GM12874 (cell line): ENCODE results near the gene PACS1.

Source experiments
- TF ChIP-seq, protein P1 (sequence below): IDR thresholded peaks from 2 replicates; pipeline ENCODE4 v1.5.1; 2011; ENCODE audit warnings: low read depth, mild to moderate bottlenecking, control low read depth, low read length, moderate library complexity; ENCODE audit not compliant: insufficient read depth

The PACS1 gene

DNA sequence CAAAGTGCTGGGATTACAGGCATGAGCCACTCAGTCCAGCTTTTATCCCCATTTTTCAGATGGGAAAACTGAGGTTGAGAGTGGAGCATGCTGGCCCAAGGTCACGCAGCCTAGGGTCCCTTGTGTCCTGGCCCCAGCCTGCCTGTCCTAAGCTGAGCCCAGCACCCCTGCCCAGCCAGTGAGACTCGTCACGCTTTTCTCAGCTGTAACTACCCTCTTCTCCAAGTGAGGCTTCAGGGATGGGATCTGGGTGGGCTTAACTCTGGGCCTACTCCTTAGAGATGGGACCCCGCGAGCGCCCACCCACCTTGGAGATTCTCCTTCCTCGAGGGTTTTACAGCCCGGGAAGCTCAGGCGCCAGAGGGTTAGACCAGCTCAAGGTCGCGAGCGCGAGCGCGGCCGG is 221.2 kb downstream of the PACS1 start:
- TF ChIP-seq, protein P1, sequence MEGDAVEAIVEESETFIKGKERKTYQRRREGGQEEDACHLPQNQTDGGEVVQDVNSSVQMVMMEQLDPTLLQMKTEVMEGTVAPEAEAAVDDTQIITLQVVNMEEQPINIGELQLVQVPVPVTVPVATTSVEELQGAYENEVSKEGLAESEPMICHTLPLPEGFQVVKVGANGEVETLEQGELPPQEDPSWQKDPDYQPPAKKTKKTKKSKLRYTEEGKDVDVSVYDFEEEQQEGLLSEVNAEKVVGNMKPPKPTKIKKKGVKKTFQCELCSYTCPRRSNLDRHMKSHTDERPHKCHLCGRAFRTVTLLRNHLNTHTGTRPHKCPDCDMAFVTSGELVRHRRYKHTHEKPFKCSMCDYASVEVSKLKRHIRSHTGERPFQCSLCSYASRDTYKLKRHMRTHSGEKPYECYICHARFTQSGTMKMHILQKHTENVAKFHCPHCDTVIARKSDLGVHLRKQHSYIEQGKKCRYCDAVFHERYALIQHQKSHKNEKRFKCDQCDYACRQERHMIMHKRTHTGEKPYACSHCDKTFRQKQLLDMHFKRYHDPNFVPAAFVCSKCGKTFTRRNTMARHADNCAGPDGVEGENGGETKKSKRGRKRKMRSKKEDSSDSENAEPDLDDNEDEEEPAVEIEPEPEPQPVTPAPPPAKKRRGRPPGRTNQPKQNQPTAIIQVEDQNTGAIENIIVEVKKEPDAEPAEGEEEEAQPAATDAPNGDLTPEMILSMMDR = no peak

DNA sequence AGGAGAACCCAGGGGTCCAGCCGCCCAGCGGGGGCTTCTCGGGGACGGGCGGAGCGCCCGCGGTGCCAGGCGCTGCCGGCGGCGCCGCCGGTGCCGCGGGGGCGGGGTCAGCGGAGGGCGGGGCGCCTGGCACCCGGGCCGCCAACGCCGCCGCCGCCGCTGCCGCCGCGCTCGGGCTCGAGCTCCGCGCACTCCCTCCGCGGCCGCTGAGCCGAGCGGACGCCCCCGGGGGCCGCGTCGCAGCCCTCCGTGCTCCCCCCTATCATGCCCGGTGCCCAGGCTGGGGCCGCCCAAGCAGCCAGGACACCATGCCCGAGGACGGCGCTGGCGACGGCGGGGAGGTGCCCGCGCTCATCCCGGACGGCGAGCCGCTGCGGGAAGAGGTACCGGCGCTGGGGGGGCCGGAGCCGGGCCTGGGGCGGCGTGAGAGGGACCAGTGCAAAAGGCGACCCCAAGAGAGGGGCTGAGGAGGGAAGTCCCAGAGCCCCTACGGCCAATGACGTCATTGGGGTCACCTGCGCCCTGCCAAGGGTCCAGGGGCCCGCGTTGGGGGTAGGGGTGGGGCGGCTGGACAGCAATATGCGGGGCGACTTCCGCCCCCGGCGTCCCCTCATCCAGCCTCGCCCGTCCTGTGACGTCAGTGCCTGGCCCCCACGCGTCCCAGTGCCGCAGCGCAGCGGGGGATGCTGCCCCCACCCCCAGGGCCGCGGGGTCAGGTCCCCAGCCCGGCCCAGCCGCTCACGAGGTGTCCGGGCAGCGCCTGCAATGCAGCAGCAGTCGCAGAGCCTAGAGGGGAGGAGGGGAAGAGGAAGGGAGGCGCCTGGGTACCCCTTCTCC is 221.9 kb downstream of the PACS1 start, which contains the start of gene TMEM151A:
Gene TMEM151A, plus strand, starts transcription at position 189 of the 837 bp plus-strand sequence. Its CDS starts 120 bp downstream, at position 309.
- TF ChIP-seq, protein P1 = no peak

DNA sequence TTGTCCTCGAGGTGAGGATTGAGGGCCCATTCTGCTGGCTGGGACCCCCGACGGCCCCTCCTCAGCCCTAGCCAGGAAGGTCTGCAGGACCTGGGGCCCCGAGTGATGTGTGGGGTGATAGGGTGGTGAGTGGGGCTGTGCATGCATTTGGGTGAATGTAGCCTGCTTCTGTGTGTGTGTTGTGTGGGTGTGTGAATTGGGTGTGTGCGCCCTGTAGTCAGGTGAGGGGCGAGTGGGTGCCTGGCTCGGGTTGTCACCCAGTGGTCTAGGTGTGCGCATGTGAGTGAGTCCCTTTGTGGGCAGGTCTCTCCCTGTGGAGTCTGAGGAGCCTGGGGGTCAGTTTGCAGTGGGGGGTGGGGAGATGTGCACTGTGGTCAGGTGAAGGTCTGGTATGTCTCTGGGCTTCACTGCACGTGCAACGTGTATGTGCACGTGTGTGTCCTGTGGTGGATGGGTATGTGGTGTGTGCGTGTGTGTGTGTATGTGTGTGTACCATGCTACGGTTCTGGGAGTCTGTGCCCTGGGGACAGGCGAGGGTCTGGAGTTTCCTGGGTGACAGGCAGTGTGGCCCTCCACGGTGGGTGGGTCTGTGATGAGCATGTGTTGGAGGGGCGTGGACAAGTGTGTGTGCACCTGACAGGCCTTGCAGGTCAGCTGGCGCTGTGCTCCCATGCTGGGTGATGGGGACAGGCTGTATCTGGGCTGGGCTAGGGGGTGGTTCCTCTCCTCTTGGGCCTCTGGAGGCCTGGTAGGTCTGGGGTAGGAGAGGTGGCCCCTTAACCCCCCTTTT is 222.7 kb downstream of the PACS1 start:
- TF ChIP-seq, protein P1 = no peak

- TF ChIP-seq, protein P1 = no peak
These were observed 223.3 kb downstream of the PACS1 start for GRCh38 chr11:66293352-66293751.

DNA sequence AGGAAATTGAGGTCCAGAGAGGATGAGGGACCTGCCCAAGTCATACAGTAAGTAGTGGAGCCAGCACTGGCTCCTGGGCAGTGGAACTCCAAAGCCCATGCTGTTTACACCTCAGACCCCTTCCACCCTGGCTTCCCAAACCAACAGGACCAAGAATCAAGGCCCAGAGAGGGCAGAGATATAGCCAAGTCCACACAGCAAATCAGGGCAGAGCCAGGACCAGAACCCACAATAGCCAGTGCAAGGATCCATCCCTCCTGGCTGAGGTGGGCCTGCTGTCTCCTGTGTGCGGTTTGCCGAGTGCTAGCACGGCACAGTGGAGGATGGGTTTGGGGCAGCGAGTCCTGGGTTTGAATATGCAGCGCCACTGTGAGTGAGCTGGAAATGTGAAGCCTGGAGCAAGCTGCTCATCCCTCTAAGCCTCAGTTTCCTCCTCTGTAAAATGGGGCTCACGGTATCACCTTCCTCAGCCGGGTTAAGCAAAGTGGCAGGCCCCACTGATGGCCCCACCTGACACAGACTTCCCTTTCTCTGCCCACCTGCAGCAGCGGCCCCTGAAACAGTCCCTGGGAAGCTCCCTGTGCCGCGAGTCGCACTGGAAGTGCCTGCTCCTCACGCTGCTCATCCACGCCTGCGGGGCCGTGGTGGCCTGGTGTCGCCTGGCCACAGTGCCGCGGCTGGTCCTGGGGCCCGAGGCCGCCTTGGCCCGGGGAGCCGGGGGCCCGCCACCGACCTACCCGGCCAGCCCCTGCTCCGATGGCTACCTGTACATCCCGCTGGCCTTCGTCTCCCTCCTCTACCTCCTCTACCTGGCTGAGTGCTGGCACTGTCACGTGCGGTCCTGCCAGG is 223.9 kb downstream of the PACS1 start:
- TF ChIP-seq, protein P1 = no peak
